Activated CD4-positive, alpha-beta T cell treated with anti-CD3 and anti-CD28 coated beads, Interleukin-2, amount 50 U/mL, for 48 hours (primary cell): ENCODE measurements around the gene STON2.

Source experiments
- DNase-seq, 2 experiments: peaks; one replicate each; pipeline ENCODE4 v3.0.0-alpha.2; 2020

Gene STON2

GRCh38 chr14:81219210-81219758 is 180.8 kb downstream of the STON2 start:
- DNase-seq: peak; percentile 76 to 84

DNA sequence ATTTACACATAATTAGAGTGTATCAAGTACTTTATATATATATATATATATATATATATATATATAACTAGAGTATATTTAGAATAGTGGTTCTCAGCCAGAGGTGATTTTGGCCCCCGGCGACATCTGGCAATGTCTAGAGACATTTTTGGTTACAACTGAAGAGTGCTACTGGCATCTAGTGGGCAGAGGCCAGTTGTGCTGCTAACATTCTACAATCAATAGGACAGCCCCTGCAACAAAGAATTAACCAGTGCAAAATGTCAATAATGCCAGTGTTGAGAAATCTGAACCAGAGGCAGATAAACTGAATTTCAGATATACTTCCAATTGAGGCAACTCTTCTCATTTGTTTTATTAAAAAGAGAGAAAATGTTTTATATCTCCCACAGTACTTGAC is 188.3 kb downstream of the STON2 start:
- DNase-seq: no peak
